K562 (cell line): Measurements from ENCODE around the gene CEP20. TPM values are rescaled to one million over a fixed set of nuclear protein-coding genes. Genes with fewer than 3 reads are reported as not detected.

ENCODE experiments used
- ATAC-seq: fragments of 200-7000 bp; cut with Tn5 transposase; 3 replicates; pipeline ENCODE4 v1.9.1; 2020; ENCODE audit warnings: moderate library complexity
- BruUV-seq: library from RNA; stranded (reverse); fragments of 400-500 nt; replicated peaks from 2 replicates; lab custom pipeline; 2021; lab: Mats Ljungman, UMichigan
- CTCF ChIA-PET: fragments of 300-600 bp; formaldehyde crosslinking; extraction: SDS; loops from one replicate; lab custom pipeline; 2021; ENCODE audit warnings: low intra/inter-chr PET ratio; lab: Yijun Ruan, JAX
- POLR2A ChIA-PET: fragments of 300-600, 350-650 bp; sonication (Branson Sonifier 250); formaldehyde crosslinking; extraction: SDS; loops from one replicate; lab custom pipeline; 2021; ENCODE audit warnings: antibody characterized with exemption, inconsistent platforms; lab: Yijun Ruan, JAX
- DNase-seq, 4 experiments: peaks; one replicate each; pipeline versions ENCODE4 v3.0.0 to v3.0.0-alpha.2; 2011 to 2018; ENCODE audit warnings: low spot score in 3 of 4, mixed read lengths in 3 of 4; ENCODE audit errors: extremely low read depth in 1 of 4
- FAIRE-seq: peaks from 2 replicates; lab custom pipeline; 2011; peaks lifted over from hg19 to GRCh38; lab: Jason Lieb, UNC
- H2AFZ ChIP-seq: 2 replicates; pipeline ENCODE4 v1.6.0; 2011; ENCODE audit warnings: low read depth, low read length, control low read depth, inconsistent platforms
- H3K27ac ChIP-seq: fragments of 200-600 bp; 3 replicates; pipeline ENCODE4 v1.8.0; 2011; ENCODE audit warnings: low read depth, mild to moderate bottlenecking, control low read depth, inconsistent platforms, low read length, moderate library complexity, mixed read lengths; ENCODE audit errors: extremely low read depth
- H3K27me3 ChIP-seq, 2 experiments: fragments of 300-600 bp in 1 of 2; 2 replicates in 1 of 2; 3 replicates in 1 of 2; pipeline versions ENCODE4 v1.6.0 to v1.8.0; 2011; ENCODE audit warnings: inconsistent platforms in 2 of 2, low read length in 2 of 2, mild to moderate bottlenecking in 1 of 2, mixed read lengths in 1 of 2, moderate library complexity in 1 of 2; ENCODE audit not compliant: control insufficient read depth in 2 of 2, insufficient read depth in 2 of 2
- H3K36me3 ChIP-seq: fragments of 300-600 bp; 3 replicates; pipeline ENCODE4 v1.8.0; 2011; ENCODE audit warnings: mild to moderate bottlenecking, low read length, inconsistent platforms; ENCODE audit not compliant: control insufficient read depth, insufficient read depth
- H3K4me1 ChIP-seq, 2 experiments: fragments of 200-600 bp in 1 of 2; replicated peaks in 1 of 2; 2 replicates in 1 of 2; 3 replicates in 1 of 2; pipeline versions ENCODE4 v1.5.1 to v1.8.0; 2011; ENCODE audit warnings: inconsistent platforms in 2 of 2, low read length in 2 of 2, mild to moderate bottlenecking in 1 of 2, mixed read lengths in 1 of 2, moderate library complexity in 1 of 2; ENCODE audit not compliant: control insufficient read depth in 2 of 2, insufficient read depth in 2 of 2
- H3K4me2 ChIP-seq: 2 replicates; pipeline ENCODE4 v1.6.1; 2011; ENCODE audit warnings: low read length, control low read depth, inconsistent platforms, mixed read lengths; ENCODE audit not compliant: insufficient read depth
- H3K4me3 ChIP-seq: fragments of 200-600 bp; sonication (generic), shearing (Covaris generic); 2 replicates; pipeline ENCODE4 v1.5.1; 2016; ENCODE audit warnings: control low read depth, inconsistent platforms
- H3K79me2 ChIP-seq: fragments of 200-600 bp; 3 replicates; pipeline ENCODE4 v1.8.0; 2011; ENCODE audit warnings: low read length, inconsistent platforms; ENCODE audit not compliant: control insufficient read depth, insufficient read depth
- H3K9ac ChIP-seq, 2 experiments: 2 replicates each; pipeline versions ENCODE4 v1.6.0 to v1.6.1; 2011; ENCODE audit warnings: low read depth in 2 of 2, low read length in 2 of 2, control low read depth in 1 of 2, inconsistent platforms in 1 of 2, mild to moderate bottlenecking in 1 of 2, mixed read lengths in 1 of 2; ENCODE audit not compliant: insufficient read depth in 1 of 2
- H3K9me1 ChIP-seq: one replicate; pipeline ENCODE4 v1.6.0; 2011; ENCODE audit warnings: inconsistent platforms, mild to moderate bottlenecking, low read length, moderate library complexity; ENCODE audit not compliant: control insufficient read depth, insufficient read depth
- H3K9me3 ChIP-seq: replicated peaks from 2 replicates; pipeline ENCODE4 v1.5.1; 2011; ENCODE audit warnings: low read depth, low read length, inconsistent platforms; ENCODE audit not compliant: control insufficient read depth, insufficient read depth
- H4K20me1 ChIP-seq: replicated peaks from 2 replicates; pipeline ENCODE4 v1.6.1; 2011; ENCODE audit warnings: low read length, inconsistent platforms, mixed read lengths; ENCODE audit not compliant: control insufficient read depth, insufficient read depth
- CBX1 ChIP-seq: sonication (generic); IDR thresholded peaks from 2 replicates; pipeline ENCODE4 v1.6.1; 2016; ENCODE audit warnings: antibody characterized with exemption, low read depth, mild to moderate bottlenecking
- HDAC6 ChIP-seq: IDR thresholded peaks from 2 replicates; pipeline ENCODE4 v1.6.1; 2012; ENCODE audit warnings: low read depth, mild to moderate bottlenecking, control low read depth, inconsistent platforms, low read length, moderate library complexity
- RNF2 ChIP-seq: sonication (generic); IDR thresholded peaks from 2 replicates; pipeline ENCODE4 v1.6.1; 2016
- SPI1 ChIP-seq: IDR thresholded peaks from 2 replicates; pipeline ENCODE4 v1.6.1; 2011; ENCODE audit warnings: low read depth, low read length, control low read depth, borderline replicate concordance
- ZBTB7A ChIP-seq: IDR thresholded peaks from 2 replicates; pipeline ENCODE4 v1.6.1; 2011; ENCODE audit warnings: low read depth, mild to moderate bottlenecking, low read length, moderate library complexity, borderline replicate concordance; ENCODE audit not compliant: control insufficient read depth
- ZNF143 ChIP-seq: sonication (generic); formaldehyde crosslinking; IDR thresholded peaks from 2 replicates; pipeline ENCODE4 v1.9.0; 2022; ENCODE audit warnings: mild to moderate bottlenecking, missing genetic modification reagents
- WGBS: fragments of 100-300 bp; shearing (Covaris generic); methylation state at CpG from one replicate; pipeline ENCODE4 v1.1.6; 2016; ENCODE audit warnings: low coverage, mixed read lengths; ENCODE audit not compliant: insufficient coverage; ENCODE audit errors: missing lambda C conversion rate; 5-methylcytosine and 5-hydroxymethylcytosine counted together
- in situ Hi-C: fragments of 300-500 bp; cut with MboI; formaldehyde crosslinking; loops from 4 replicates; pipeline ENCODE4 v1.15.0; 2018; ENCODE audit warnings: inconsistent platforms, mixed read lengths
- intact Hi-C: fragments of 100-400 bp; cut with micrococcal nuclease; formaldehyde crosslinking; loops from 2 replicates; pipeline ENCODE4 v1.14.2; 2022
- polyA plus RNA-seq, 8 experiments: library from polyadenylated mRNA; depleted of rRNA in 4 of 8; stranded (reverse) in 5 of 8; unstranded in 3 of 8; fragments of >200 nt; fragmentation: Nextera tagmentation in 2 of 8; fragmentation: Illumina TruSeq in 1 of 8; extraction: Ambion mirVana in 2 of 8; extraction: Trizol in 1 of 8; gene quantifications; 2 replicates each; pipeline versions ENCODE4 v1.2.1 to v1.2.3, GENCODE V29; 2011 to 2014; ENCODE audit warnings: inconsistent platforms in 1 of 8, missing spikeins in 1 of 8
- total RNA-seq, 7 experiments: library from RNA; depleted of rRNA in 6 of 7; stranded (reverse); fragments of >200 nt in 6 of 7; fragmentation: Illumina TruSeq in 2 of 7; extraction: Trizol in 2 of 7; gene quantifications; 2 replicates each; pipeline versions ENCODE4 v1.2.1 to v1.2.3, GENCODE V29; 2011 to 2021; ENCODE audit warnings: low replicate concordance in 1 of 7
- TF ChIP-seq, protein P1 (sequence below): fragments of 250-450 bp; sonication (Bioruptor Pico); IDR thresholded peaks from 2 replicates; pipeline ENCODE4 v1.8.0; 2021; ENCODE audit warnings: moderate library complexity, mild to moderate bottlenecking, inconsistent platforms
- TF ChIP-seq, protein P2 (sequence below): fragments of 250-450 bp; sonication (Bioruptor Pico); IDR thresholded peaks from 2 replicates; pipeline ENCODE4 v1.8.0; 2022; ENCODE audit warnings: inconsistent platforms

The CEP20 gene
- total and polyA plus RNA-seq, 9 of the 15 experiments (the other 6 are each of a cell fraction or from before 2014, with no cell fraction given) = 41.3 to 150 (median 104) TPM

DNA sequence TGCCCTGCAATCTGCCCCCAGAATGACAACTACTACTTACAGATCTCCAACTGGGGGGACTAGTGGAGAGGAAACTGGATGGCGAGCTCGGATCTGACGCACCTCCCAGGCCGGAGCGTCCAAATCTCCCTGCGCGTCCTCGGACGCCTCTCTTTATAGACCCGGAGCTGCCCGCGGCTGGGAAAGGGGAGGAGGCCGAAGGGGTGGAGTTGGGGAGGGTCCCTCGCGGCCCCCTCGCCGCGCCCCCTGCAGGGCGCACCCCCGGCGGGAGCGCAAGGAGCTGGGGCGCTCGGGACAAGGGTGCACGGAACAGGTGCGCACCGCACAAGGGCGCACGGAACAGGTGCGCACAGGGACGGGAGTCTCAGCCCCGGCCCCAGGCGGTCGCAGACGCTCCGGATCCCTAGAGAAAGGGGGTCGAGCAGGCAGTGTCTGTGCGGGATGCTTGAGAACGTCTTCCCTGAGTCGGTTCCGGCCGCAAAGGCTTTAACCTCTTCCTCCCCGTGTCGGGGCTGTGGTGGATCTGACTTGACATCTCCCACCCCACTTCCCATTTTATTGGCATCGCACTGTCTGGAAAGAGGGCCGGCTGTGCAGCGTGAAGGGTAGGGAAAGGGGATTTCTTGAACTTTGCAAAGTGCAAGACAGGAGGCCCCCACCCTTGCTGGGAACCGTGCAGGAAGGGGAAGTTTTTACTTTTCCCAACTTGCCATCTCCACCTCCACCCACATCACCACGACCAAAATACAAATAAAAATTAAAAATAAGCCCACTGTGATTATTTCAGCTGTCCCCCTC, 31.3 kb downstream of the CEP20 start, which contains the start of gene MYH11:
MYH11 (minus strand) TSS at position 128 of the 798 bp plus-strand sequence. CDS start 18,776 bp downstream, outside the sequence.
- peaks cover 0 to 13% of the 10 kb centered on the region in 2 experiments; a peak in 2 of 5 replicates for H3K4me1 ChIP-seq
- TF ChIP-seq, protein P1, sequence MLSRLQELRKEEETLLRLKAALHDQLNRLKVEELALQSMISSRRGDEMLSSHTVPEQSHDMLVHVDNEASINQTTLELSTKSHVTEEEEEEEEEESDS (CRISPR knock-in tag) = no peak
- peak; percentile 37; the same call in 1 of the 2 replicates for TF ChIP-seq ZBTB7A
- TF ChIP-seq, protein P2, sequence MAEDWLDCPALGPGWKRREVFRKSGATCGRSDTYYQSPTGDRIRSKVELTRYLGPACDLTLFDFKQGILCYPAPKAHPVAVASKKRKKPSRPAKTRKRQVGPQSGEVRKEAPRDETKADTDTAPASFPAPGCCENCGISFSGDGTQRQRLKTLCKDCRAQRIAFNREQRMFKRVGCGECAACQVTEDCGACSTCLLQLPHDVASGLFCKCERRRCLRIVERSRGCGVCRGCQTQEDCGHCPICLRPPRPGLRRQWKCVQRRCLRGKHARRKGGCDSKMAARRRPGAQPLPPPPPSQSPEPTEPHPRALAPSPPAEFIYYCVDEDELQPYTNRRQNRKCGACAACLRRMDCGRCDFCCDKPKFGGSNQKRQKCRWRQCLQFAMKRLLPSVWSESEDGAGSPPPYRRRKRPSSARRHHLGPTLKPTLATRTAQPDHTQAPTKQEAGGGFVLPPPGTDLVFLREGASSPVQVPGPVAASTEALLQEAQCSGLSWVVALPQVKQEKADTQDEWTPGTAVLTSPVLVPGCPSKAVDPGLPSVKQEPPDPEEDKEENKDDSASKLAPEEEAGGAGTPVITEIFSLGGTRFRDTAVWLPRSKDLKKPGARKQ = no peak
- no peak for TF ChIP-seq RNF2
- no peak for TF ChIP-seq ZNF143 (CRISPR knock-in tag)
- 0 out of 2 replicates have a peak, but pooled peaks have one; percentile 50 for TF ChIP-seq HDAC6
- TF ChIP-seq CBX1 = no peak
- 0 out of 2 replicates have a peak, but pooled peaks have one; percentile 28 for TF ChIP-seq SPI1
- H3K4me2 ChIP-seq = no peak within 1 kb of the TSS
- DNase-seq (peak in 2 of 4 experiments; percentile 46 to 47), FAIRE-seq (no peak), ATAC-seq (no peak)
- H3K4me3 ChIP-seq = no peak within 1 kb of the TSS
- CTCF ChIA-PET = no interaction called here
- 12% methylated on average over 33 of the region's 49 CpGs for WGBS
- in situ Hi-C loops (no loop called here), intact Hi-C loops (no loop called here)
- no peak within 1 kb of the TSS for H2AFZ ChIP-seq
- H3K9me1 ChIP-seq = no peaks in the 10 kb centered on the region
- no peak within 1 kb of the TSS for H3K9ac ChIP-seq
- no peaks in the 10 kb centered on the region for H4K20me1 ChIP-seq
- H3K79me2 ChIP-seq = no peaks in the 10 kb centered on the region
- H3K27ac ChIP-seq = no peak within 1 kb of the TSS
- no peaks in the 10 kb centered on the region for H3K9me3 ChIP-seq
- no TSS peak for BruUV-seq
- peaks cover 27 to 47% of the 10 kb centered on the region in 2 experiments for H3K27me3 ChIP-seq
- H3K36me3 ChIP-seq = no peaks in the 10 kb centered on the region
- POLR2A ChIA-PET = no interaction called here
